HL-60 (cell line): ENCODE data around the gene RNU2-63P.

Experiments used
- DNase-seq, 2 experiments: peaks; one replicate each; pipeline ENCODE4 v3.0.0-alpha.2; 2010 to 2020; ENCODE audit warnings: low read depth in 1 of 2, low spot score in 1 of 2
- H3K27ac ChIP-seq: fragments of 250-450 bp; sonication (Bioruptor Pico); replicated peaks from 2 replicates; pipeline ENCODE4 v1.5.1; 2020; ENCODE audit warnings: mild to moderate bottlenecking, moderate library complexity
- H3K27me3 ChIP-seq: fragments of 250-450 bp; sonication (Bioruptor Pico); 2 replicates; pipeline ENCODE4 v1.5.1; 2021; ENCODE audit warnings: mild to moderate bottlenecking, moderate library complexity; ENCODE audit not compliant: insufficient read depth, poor library complexity, severe bottlenecking
- H3K4me3 ChIP-seq: replicated peaks from 2 replicates; pipeline ENCODE4 v1.5.1; 2011; ENCODE audit warnings: mild to moderate bottlenecking, control low read depth, low read length; ENCODE audit not compliant: insufficient read depth
- CTCF ChIP-seq: IDR thresholded peaks from one replicate; pipeline ENCODE4 v1.5.1; 2011; ENCODE audit warnings: low read length, control low read depth, inconsistent platforms; ENCODE audit not compliant: insufficient read depth
- GABPA ChIP-seq: IDR thresholded peaks from 2 replicates; pipeline ENCODE4 v1.6.1; 2012; ENCODE audit warnings: low read depth
- POLR2AphosphoS5 ChIP-seq: IDR thresholded peaks from 2 replicates; pipeline ENCODE4 v1.6.1; 2012; ENCODE audit warnings: low read depth
- REST ChIP-seq: IDR thresholded peaks from 2 replicates; pipeline ENCODE4 v1.6.1; 2012; ENCODE audit warnings: low read depth; ENCODE audit not compliant: insufficient replicate concordance
- SPI1 ChIP-seq: IDR thresholded peaks from 2 replicates; pipeline ENCODE4 v1.6.1; 2012; ENCODE audit warnings: low read depth, mild to moderate bottlenecking, borderline replicate concordance

Gene RNU2-63P

GRCh38 chr2:88054782-88055370 is 38.5 kb upstream of the RNU2-63P start:
- Histone ChIP-seq H3K4me3 (peak overlapping the region; percentile 65), H3K27ac (peak overlapping the region; percentile 96), H3K27me3 (no peaks in the 10 kb centered on the region)
- TF ChIP-seq CTCF (no peak), SPI1 (peak; percentile 71), REST (no peak), GABPA (peak; percentile 44; the same call in 1 of the 2 replicates), POLR2AphosphoS5 (peak; percentile 50; the same call in 1 of the 2 replicates)
- no peak for DNase-seq

GRCh38 chr2:88053934-88054781 is 37.8 kb upstream of the RNU2-63P start:
- H3K27ac ChIP-seq: peak overlapping the region; percentile 96
- H3K27me3 ChIP-seq: no peaks in the 10 kb centered on the region
- peak in 1 of 2 experiments; percentile 5 for DNase-seq
- peak overlapping the region; percentile 65 for H3K4me3 ChIP-seq
- TF ChIP-seq CTCF (no peak), SPI1 (peak; percentile 63; the same call in 1 of the 2 replicates), REST (no peak), POLR2AphosphoS5 (no peak)

GRCh38 chr2:88053296-88053695 is 36.9 kb upstream of the RNU2-63P start:
- Histone ChIP-seq H3K27ac (peak overlapping the region; percentile 96; the same call in 1 of the 2 replicates), H3K27me3 (no peaks in the 10 kb centered on the region), H3K4me3 (no peak overlapping the region)
- peak in 1 of 2 experiments; percentile 33 for DNase-seq
- TF ChIP-seq REST: no peak
- no peak for TF ChIP-seq GABPA
- TF ChIP-seq POLR2AphosphoS5: 0 out of 2 replicates have a peak, but pooled peaks have one; percentile 18
- no peak for TF ChIP-seq CTCF
